Gastrocnemius medialis (tissue), 4 donors: ENCODE data around the gene C13orf46. TPM values are rescaled to one million over a fixed set of nuclear protein-coding genes. Genes with fewer than 3 reads are reported as not detected.

Source experiments
- ATAC-seq, 2 donors: fragments of 150-250 bp; one replicate each; pipeline ENCODE4 v1.9.1; 2016
- DNase-seq, 2 donors: peaks; one replicate each; pipeline ENCODE4 v3.0.0-alpha.2; 2019
- H3K27ac ChIP-seq, 4 donors: fragments of 200-600 bp; sonication (generic); 1 replicate in 1 of 4; 2 replicates in 3 of 4; pipeline ENCODE4 v1.5.1; 2016 to 2018; ENCODE audit warnings: mild to moderate bottlenecking in 2 of 4, moderate library complexity in 1 of 4
- H3K27me3 ChIP-seq, 3 donors: fragments of 200-600 bp; sonication (generic) in 2 of 3; 1 replicate in 1 of 3; 2 replicates in 2 of 3; pipeline versions ENCODE4 v1.5.1 to v1.6.0; 2016 to 2019; ENCODE audit warnings: mild to moderate bottlenecking in 1 of 3, moderate library complexity in 1 of 3
- H3K36me3 ChIP-seq, 2 donors: fragments of 200-600 bp; sonication (generic) in 1 of 2; one replicate each; pipeline ENCODE4 v1.5.1; 2017 to 2018
- H3K4me1 ChIP-seq, 2 donors: fragments of 200-600 bp; sonication (generic) in 1 of 2; one replicate each; pipeline ENCODE4 v1.5.1; 2016 to 2017; ENCODE audit warnings: mild to moderate bottlenecking in 2 of 2
- H3K4me3 ChIP-seq, 4 donors: fragments of 200-600 bp; sonication (generic) in 3 of 4; 1 replicate in 1 of 4; 2 replicates in 3 of 4; pipeline ENCODE4 v1.5.1; 2016 to 2019; ENCODE audit warnings: mild to moderate bottlenecking in 2 of 4
- H3K9me3 ChIP-seq, 3 donors: fragments of 200-600 bp; sonication (generic) in 2 of 3; 1 replicate in 1 of 3; 2 replicates in 2 of 3; pipeline ENCODE4 v1.5.1; 2016 to 2019
- POLR2A ChIP-seq, 2 donors: fragments of 450-650 bp; IDR thresholded peaks; one replicate each; pipeline ENCODE4 v1.6.1; 2017; ENCODE audit warnings: antibody characterized with exemption in 2 of 2, mild to moderate bottlenecking in 2 of 2, moderate library complexity in 2 of 2
- in situ Hi-C, 4 donors: fragments of 200-750 bp; cut with MboI; loops; one replicate each; pipeline versions ENCODE4 v1.15.0 to v1.8.0; 2017; ENCODE audit warnings: low sequenced_read_pairs in 4 of 4
- intact Hi-C: fragments of 100-400 bp; cut with DNase I; formaldehyde crosslinking; loops from one replicate; pipeline ENCODE4 v1.15.1; 2023; ENCODE audit warnings: low total_unique reads
- total RNA-seq, 4 donors: library from RNA; depleted of rRNA; stranded (reverse); fragments of >200 nt; gene quantifications; one replicate each; pipeline versions ENCODE4 v1.1.0 to v1.2.3, GENCODE V29; 2016
- TF ChIP-seq, protein P1 (sequence below), 5 experiments: fragments of 450-650 bp in 3 of 5; fragments of 200-600 bp in 2 of 5; sonication (generic) in 2 of 5; IDR thresholded peaks in 4 of 5; conservative IDR thresholded peaks in 1 of 5; 1 replicate in 4 of 5; 2 replicates in 1 of 5; pipeline ENCODE4 v1.5.1; 2016 to 2019; ENCODE audit warnings: antibody characterized with exemption in 5 of 5, mild to moderate bottlenecking in 3 of 5, moderate library complexity in 3 of 5

C13orf46 gene
- total RNA-seq, 4 donors from 2014 or later, result 0.10 to 0.69 (median 0.15) TPM; not detected in 1

DNA sequence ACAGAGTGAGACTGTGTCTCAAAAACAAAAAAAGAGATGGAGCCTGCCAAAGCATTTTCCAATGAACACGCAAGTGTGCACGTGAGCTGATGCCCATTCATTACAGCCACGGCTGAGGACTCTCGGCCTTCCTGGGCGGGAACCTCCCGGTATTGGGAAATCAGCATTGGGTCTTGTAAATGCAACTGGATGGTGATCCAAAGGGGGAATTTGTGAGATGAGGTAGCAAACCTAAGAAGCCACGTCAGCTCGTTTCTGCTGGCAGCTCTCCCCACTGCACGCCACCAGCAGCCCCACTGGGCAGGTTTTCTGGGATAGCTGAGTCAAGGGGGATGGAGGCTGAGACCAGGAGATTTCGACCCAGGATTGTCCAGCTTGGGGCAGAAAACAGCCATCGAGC lies 11.5 kb downstream of the C13orf46 start:
- Histone ChIP-seq H3K4me3 (no peak overlapping the region), H3K27me3 (no peaks in the 10 kb centered on the region), H3K4me1 (no peaks in the 10 kb centered on the region), H3K27ac (no peak overlapping the region), H3K36me3 (no peaks in the 10 kb centered on the region), H3K9me3 (no peaks in the 10 kb centered on the region)
- no peak for TF ChIP-seq POLR2A (IDR thresholded peaks at IDR 0.05)
- TF ChIP-seq, protein P1, sequence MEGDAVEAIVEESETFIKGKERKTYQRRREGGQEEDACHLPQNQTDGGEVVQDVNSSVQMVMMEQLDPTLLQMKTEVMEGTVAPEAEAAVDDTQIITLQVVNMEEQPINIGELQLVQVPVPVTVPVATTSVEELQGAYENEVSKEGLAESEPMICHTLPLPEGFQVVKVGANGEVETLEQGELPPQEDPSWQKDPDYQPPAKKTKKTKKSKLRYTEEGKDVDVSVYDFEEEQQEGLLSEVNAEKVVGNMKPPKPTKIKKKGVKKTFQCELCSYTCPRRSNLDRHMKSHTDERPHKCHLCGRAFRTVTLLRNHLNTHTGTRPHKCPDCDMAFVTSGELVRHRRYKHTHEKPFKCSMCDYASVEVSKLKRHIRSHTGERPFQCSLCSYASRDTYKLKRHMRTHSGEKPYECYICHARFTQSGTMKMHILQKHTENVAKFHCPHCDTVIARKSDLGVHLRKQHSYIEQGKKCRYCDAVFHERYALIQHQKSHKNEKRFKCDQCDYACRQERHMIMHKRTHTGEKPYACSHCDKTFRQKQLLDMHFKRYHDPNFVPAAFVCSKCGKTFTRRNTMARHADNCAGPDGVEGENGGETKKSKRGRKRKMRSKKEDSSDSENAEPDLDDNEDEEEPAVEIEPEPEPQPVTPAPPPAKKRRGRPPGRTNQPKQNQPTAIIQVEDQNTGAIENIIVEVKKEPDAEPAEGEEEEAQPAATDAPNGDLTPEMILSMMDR (IDR thresholded peaks at IDR 0.05 in 4 of 5, conservative IDR thresholded peaks at IDR 0.05 in 1 of 5), result no peak
- ATAC-seq (no peak), DNase-seq (no peak)
- intact Hi-C loops (no loop called here), in situ Hi-C loops (no loop called here)

DNA sequence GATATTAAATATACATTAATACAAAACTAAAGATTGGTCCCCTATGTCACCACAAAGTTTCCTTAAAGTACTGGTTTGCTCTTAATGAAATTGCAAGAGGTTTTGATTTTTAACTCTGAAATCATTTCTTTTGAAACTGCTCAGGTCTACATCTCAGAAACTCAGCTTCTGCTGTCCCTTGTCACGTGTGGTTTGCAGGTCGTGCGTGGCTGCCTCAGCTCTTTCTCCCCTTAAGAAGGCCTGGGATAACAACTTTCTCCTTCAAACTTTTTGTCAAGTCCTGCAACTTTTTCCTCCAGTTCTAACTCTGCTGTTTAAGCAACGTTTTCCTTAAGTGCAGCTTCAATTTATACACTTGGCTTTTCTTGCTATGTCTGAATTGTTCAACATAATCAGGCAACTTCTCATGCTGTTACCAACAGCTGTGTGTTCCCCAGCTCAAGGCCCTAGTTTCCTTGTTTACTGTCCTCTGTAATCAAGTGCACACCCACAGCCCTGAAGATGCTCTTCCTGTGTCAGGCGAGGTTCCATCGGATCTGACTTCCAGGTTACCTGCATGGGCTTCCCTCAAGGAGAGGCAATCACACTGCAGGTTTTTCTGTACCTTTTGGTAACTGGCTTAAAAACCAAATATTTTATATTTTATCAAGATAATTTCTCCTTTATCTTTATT lies 13.5 kb downstream of the C13orf46 start:
- H3K36me3 ChIP-seq, result no peaks in the 10 kb centered on the region
- ATAC-seq (no peak), DNase-seq (no peak)
- no peak for TF ChIP-seq POLR2A (IDR thresholded peaks at IDR 0.05)
- TF ChIP-seq, protein P1 (IDR thresholded peaks at IDR 0.05 in 4 of 5, conservative IDR thresholded peaks at IDR 0.05 in 1 of 5), result no peak
- in situ Hi-C loops, result no loop called here
- H3K27me3 ChIP-seq, result no peaks in the 10 kb centered on the region
- H3K9me3 ChIP-seq, result no peaks in the 10 kb centered on the region
- intact Hi-C loops, result no loop called here
- no peak overlapping the region for H3K4me3 ChIP-seq
- H3K4me1 ChIP-seq, result no peaks in the 10 kb centered on the region
- H3K27ac ChIP-seq, result no peak overlapping the region

DNA sequence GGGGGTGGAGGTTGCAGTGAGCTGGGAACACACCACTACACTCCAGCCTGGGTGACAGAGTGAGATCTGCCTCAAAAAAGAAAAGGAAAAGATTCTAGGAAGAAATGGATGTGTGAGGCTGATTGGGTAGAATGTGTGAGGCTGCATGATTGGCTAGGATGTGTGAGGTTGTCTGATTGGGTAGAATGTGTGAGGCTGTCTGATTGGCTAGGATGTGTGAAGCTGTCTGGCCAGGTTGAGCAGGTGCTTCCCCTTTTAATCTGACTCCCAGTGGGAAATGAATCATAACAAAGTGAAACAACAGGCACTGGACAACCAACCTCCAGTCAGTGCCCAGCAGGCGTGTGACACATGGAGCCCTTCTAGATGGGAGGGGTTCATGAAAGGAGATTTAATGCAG lies 14.7 kb downstream of the C13orf46 start:
- Histone ChIP-seq H3K36me3 (peaks cover 0 to 4% of the 10 kb centered on the region in 2 donors), H3K4me3 (no peak overlapping the region), H3K4me1 (no peaks in the 10 kb centered on the region), H3K27me3 (no peaks in the 10 kb centered on the region), H3K9me3 (no peaks in the 10 kb centered on the region), H3K27ac (no peak overlapping the region)
- intact Hi-C loops (no loop called here), in situ Hi-C loops (no loop called here)
- TF ChIP-seq, protein P1 (IDR thresholded peaks at IDR 0.05 in 4 of 5, conservative IDR thresholded peaks at IDR 0.05 in 1 of 5), result no peak
- TF ChIP-seq POLR2A (IDR thresholded peaks at IDR 0.05), result no peak
- ATAC-seq (peak in 1 of 2 donors; percentile 33), DNase-seq (no peak)

DNA sequence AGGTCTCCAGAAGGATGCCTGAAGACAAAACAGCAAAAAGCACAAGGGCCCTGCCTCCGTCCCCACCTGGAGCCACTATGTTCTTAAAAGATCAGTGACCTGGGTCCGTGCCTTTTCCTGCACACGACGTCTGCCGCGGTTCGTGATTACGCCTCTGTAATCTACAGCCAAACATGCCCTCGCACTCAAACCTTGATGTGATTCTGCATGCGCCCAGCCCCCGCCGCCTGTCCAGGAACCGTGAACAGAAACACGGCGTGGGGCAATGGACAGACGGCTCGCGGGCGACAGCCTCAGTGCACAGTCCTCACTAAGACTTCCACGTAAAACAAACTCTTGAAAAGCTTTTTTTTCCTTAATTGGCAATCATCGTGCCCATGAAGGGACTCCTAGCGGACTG lies 15.5 kb downstream of the C13orf46 start:
- Histone ChIP-seq H3K4me3 (no peak overlapping the region), H3K27me3 (no peaks in the 10 kb centered on the region), H3K27ac (no peak overlapping the region), H3K9me3 (no peaks in the 10 kb centered on the region), H3K4me1 (no peaks in the 10 kb centered on the region), H3K36me3 (peaks cover 0 to 8% of the 10 kb centered on the region in 2 donors)
- TF ChIP-seq, protein P1 (IDR thresholded peaks at IDR 0.05 in 4 of 5, conservative IDR thresholded peaks at IDR 0.05 in 1 of 5), result no peak
- no peak for TF ChIP-seq POLR2A (IDR thresholded peaks at IDR 0.05)
- in situ Hi-C loops (no loop called here), intact Hi-C loops (no loop called here)
- ATAC-seq (no peak), DNase-seq (no peak)

DNA sequence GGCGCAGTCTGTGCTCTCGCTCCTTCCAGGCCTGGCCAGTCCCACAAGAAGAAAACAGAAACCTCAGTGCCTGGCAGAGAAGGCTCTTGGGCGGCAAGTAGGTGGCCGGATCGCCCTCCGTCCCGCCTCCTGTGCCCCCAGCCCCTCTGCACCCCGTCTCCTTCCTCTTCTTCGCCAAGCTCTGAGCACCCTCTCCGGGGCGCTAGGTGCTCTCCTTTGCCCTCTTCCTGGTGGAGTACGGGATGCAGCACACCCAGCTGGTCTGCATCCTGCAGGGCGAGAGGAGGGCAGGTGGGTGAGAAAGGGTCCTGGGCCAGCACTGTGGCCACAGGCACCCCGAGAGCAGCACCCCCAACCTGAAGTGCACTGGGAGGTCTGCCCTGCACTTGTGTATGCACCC lies 17.3 kb downstream of the C13orf46 start:
- H3K4me3 ChIP-seq, result no peak overlapping the region
- peaks cover 0 to 8% of the 10 kb centered on the region in 2 donors for H3K36me3 ChIP-seq
- DNase-seq, result no peak
- no peaks in the 10 kb centered on the region for H3K9me3 ChIP-seq
- in situ Hi-C loops, result no loop called here
- H3K27ac ChIP-seq, result no peak overlapping the region
- no peaks in the 10 kb centered on the region for H3K27me3 ChIP-seq
- ATAC-seq, result no peak
- no peaks in the 10 kb centered on the region for H3K4me1 ChIP-seq
- TF ChIP-seq POLR2A (IDR thresholded peaks at IDR 0.05), result no peak
- TF ChIP-seq, protein P1 (IDR thresholded peaks at IDR 0.05 in 4 of 5, conservative IDR thresholded peaks at IDR 0.05 in 1 of 5), result no peak
- intact Hi-C loops, result no loop called here
